ENCODE data around the gene QKI. TPM values are rescaled to one million over a fixed set of nuclear protein-coding genes. Genes with fewer than 3 reads are reported as not detected.

QKI gene
- total RNA-seq, 1 experiment from 2014 or later = 50.8 TPM

- H3K79me2 ChIP-seq (ENCODE audit: low read depth) = peaks cover 95% of the 10 kb centered on the region
- H3K36me3 ChIP-seq (ENCODE audit: low read depth) = peaks cover 9% of the 10 kb centered on the region; the same call in 1 of the 2 replicates
- no peak overlapping the region for H2AFZ ChIP-seq
- no peak overlapping the region for H3K4me2 ChIP-seq
- POLR2A ChIA-PET (ENCODE audit: unreplicated experiment) = no interaction called here
- intact Hi-C loops (cut with micrococcal nuclease; ENCODE audit: unreplicated experiment) = no loop called here
- peaks cover 36% of the 10 kb centered on the region; the same call in 1 of the 2 replicates for H4K20me1 ChIP-seq (ENCODE audit: insufficient read depth)
- no peak for DNase-seq
- no peaks in the 10 kb centered on the region for H3K27me3 ChIP-seq (ENCODE audit: insufficient read depth, low read depth)
- H3K27ac ChIP-seq = no peak overlapping the region
- no peaks in the 10 kb centered on the region for H3K4me1 ChIP-seq (replicated peaks; ENCODE audit: insufficient read depth)
- peaks cover 15% of the 10 kb centered on the region; the same call in 1 of the 2 replicates for H3K9me3 ChIP-seq (ENCODE audit: insufficient read depth, low read depth)
- H3K4me3 ChIP-seq = no peak overlapping the region
- CTCF ChIA-PET = no interaction called here
- no TSS peak for BruUV-seq (replicated peaks)
- H3K9me2 ChIP-seq (ENCODE audit: insufficient read depth) = no peaks in the 10 kb centered on the region
- peaks cover 3% of the 10 kb centered on the region; the same call in 1 of the 2 replicates for H3F3A ChIP-seq (ENCODE audit: insufficient read depth, low read depth)
- TF ChIP-seq CTCF (conservative IDR thresholded peaks at IDR 0.05) (no peak), EZH2 (IDR thresholded peaks at IDR 0.05; ENCODE audit: low read depth) (no peak)
Measured at GRCh38 chr6:163466839-163467390, 52.4 kb downstream of the QKI start.

GRCh38 chr6:163468738-163469137 lies 54.2 kb downstream of the QKI start:
- no peak overlapping the region for H3K4me2 ChIP-seq
- ChIA-PET CTCF (no interaction called here), POLR2A (ENCODE audit: unreplicated experiment) (no interaction called here)
- no peak for TF ChIP-seq CTCF (conservative IDR thresholded peaks at IDR 0.05)
- no peak for TF ChIP-seq EZH2 (IDR thresholded peaks at IDR 0.05; ENCODE audit: low read depth)
- no peaks in the 10 kb centered on the region for H3K4me1 ChIP-seq (replicated peaks; ENCODE audit: insufficient read depth)
- H2AFZ ChIP-seq = no peak overlapping the region
- peaks cover 32% of the 10 kb centered on the region for H4K20me1 ChIP-seq (ENCODE audit: insufficient read depth)
- H3F3A ChIP-seq (ENCODE audit: insufficient read depth, low read depth) = peaks cover 9% of the 10 kb centered on the region; the same call in 1 of the 2 replicates
- peaks cover 19% of the 10 kb centered on the region; the same call in 1 of the 2 replicates for H3K9me3 ChIP-seq (ENCODE audit: insufficient read depth, low read depth)
- BruUV-seq (replicated peaks) = no TSS peak
- no peak overlapping the region for H3K27ac ChIP-seq
- intact Hi-C loops (cut with micrococcal nuclease; ENCODE audit: unreplicated experiment) = no loop called here
- DNase-seq = no peak
- H3K36me3 ChIP-seq (ENCODE audit: low read depth) = peaks cover 9% of the 10 kb centered on the region; the same call in 1 of the 2 replicates
- no peak overlapping the region for H3K4me3 ChIP-seq
- no peaks in the 10 kb centered on the region for H3K9me2 ChIP-seq (ENCODE audit: insufficient read depth)
- peaks cover 94% of the 10 kb centered on the region for H3K79me2 ChIP-seq (ENCODE audit: low read depth)
- no peaks in the 10 kb centered on the region for H3K27me3 ChIP-seq (ENCODE audit: insufficient read depth, low read depth)

- Histone ChIP-seq H3K79me2 (ENCODE audit: low read depth) (peaks cover 96% of the 10 kb centered on the region), H3K36me3 (ENCODE audit: low read depth) (peaks cover 9% of the 10 kb centered on the region; the same call in 1 of the 2 replicates), H3K9me2 (ENCODE audit: insufficient read depth) (no peaks in the 10 kb centered on the region), H3K9me3 (ENCODE audit: insufficient read depth, low read depth) (peaks cover 19% of the 10 kb centered on the region; the same call in 1 of the 2 replicates), H3K27ac (no peak overlapping the region), H2AFZ (no peak overlapping the region), H3K4me3 (no peak overlapping the region), H3K27me3 (ENCODE audit: insufficient read depth, low read depth) (no peaks in the 10 kb centered on the region), H3K4me1 (replicated peaks; ENCODE audit: insufficient read depth) (no peaks in the 10 kb centered on the region), H3K4me2 (no peak overlapping the region), H4K20me1 (ENCODE audit: insufficient read depth) (peaks cover 24% of the 10 kb centered on the region), H3F3A (ENCODE audit: insufficient read depth, low read depth) (peaks cover 9% of the 10 kb centered on the region; the same call in 1 of the 2 replicates)
- CTCF ChIA-PET = no interaction called here
- TF ChIP-seq EZH2 (IDR thresholded peaks at IDR 0.05; ENCODE audit: low read depth) (no peak), CTCF (conservative IDR thresholded peaks at IDR 0.05) (no peak)
- intact Hi-C loops (cut with micrococcal nuclease; ENCODE audit: unreplicated experiment) = no loop called here
- no peak for DNase-seq
- POLR2A ChIA-PET (ENCODE audit: unreplicated experiment) = no interaction called here
- no TSS peak for BruUV-seq (replicated peaks)
Measured at GRCh38 chr6:163469459-163469985, 55.0 kb downstream of the QKI start.

Measured in PC-9 (cell line).